Upper lobe of left lung (tissue), 4 donors: Measurements from ENCODE around the gene SPSB3.
"Not testable (repeated sequence)": the region's sequence is repeated elsewhere in the genome, so short reads cannot be mapped to it uniquely, and the experiment has no call there.

ENCODE experiments used
- CTCF ChIP-seq, 6 experiments: fragments of 450-650 bp in 4 of 6; fragments of 200-600 bp in 2 of 6; sonication (generic) in 2 of 6; IDR thresholded peaks; one replicate each; pipeline ENCODE4 v1.5.1; 2016 to 2019; ENCODE audit warnings: antibody characterized with exemption in 6 of 6
- EP300 ChIP-seq, 4 donors: sonication (generic); formaldehyde crosslinking; IDR thresholded peaks; one replicate each; pipeline ENCODE4 v1.5.1; 2017; ENCODE audit warnings: antibody characterized with exemption in 4 of 4, control low read depth in 2 of 4
- POLR2AphosphoS5 ChIP-seq, 2 donors: sonication (generic); formaldehyde crosslinking; IDR thresholded peaks; one replicate each; pipeline ENCODE4 v1.5.1; 2017; ENCODE audit warnings: antibody characterized with exemption in 2 of 2

DNA sequence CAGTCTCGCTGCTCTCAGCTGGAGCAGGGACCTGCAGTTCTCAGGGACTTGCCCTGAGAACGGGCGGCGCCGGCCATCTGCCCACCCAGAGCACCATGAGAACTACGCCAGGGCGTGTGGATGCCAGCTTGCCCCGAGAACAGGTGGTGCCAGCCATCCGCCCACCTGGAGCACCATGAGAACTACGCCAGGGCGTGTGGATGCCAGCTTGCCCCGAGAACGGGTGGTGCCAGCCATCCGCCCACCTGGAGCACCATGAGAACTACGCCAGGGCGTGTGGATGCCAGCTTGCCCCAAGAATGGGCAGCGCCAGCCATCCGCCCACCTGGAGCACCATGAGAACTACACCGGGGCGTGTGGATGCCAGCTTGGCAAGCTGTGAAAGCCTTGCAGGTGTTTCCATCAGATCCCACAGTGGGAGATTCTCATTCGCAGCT, 49.8 kb downstream of the SPSB3 start:
- not testable (repeated sequence) for TF ChIP-seq POLR2AphosphoS5, CTCF, EP300 (IDR thresholded peaks at IDR 0.05)
